SU-DHL-6 (cell line): Measurements from ENCODE around the gene CABCOCO1.

ENCODE experiments used
- H2AFZ ChIP-seq: fragments of 200-600 bp; sonication (generic); 2 replicates; pipeline ENCODE4 v1.6.1; 2014; ENCODE audit warnings: low read depth, mild to moderate bottlenecking, moderate library complexity, mixed read lengths, antibody characterized with exemption, low read length; ENCODE audit not compliant: severe bottlenecking
- H3F3A ChIP-seq: fragments of 200-600 bp; shearing (Covaris generic); 2 replicates; pipeline ENCODE4 v1.6.0; 2016; ENCODE audit warnings: antibody characterized with exemption, mild to moderate bottlenecking; ENCODE audit not compliant: insufficient read depth
- H3K27ac ChIP-seq: fragments of 200-600 bp; sonication (generic); 2 replicates; pipeline ENCODE4 v1.5.1; 2016; ENCODE audit warnings: low read depth, mild to moderate bottlenecking, low read length, moderate library complexity, mixed read lengths
- H3K27me3 ChIP-seq: fragments of 200-600 bp; sonication (generic), shearing (Covaris generic); 2 replicates; pipeline ENCODE4 v1.6.0; 2014; ENCODE audit warnings: mild to moderate bottlenecking, low read length
- H3K36me3 ChIP-seq: fragments of 200-600 bp; sonication (generic); 2 replicates; pipeline ENCODE4 v1.6.1; 2014; ENCODE audit warnings: mild to moderate bottlenecking, low read length, mixed read lengths
- H3K4me2 ChIP-seq: fragments of 300-600, 200-600 bp; shearing (Covaris generic), sonication (generic); 2 replicates; pipeline ENCODE4 v1.6.0; 2014; ENCODE audit warnings: low read length, low read depth, mild to moderate bottlenecking; ENCODE audit not compliant: poor library complexity, severe bottlenecking
- H3K4me3 ChIP-seq: fragments of 200-600 bp; sonication (generic); 2 replicates; pipeline ENCODE4 v1.5.1; 2014; ENCODE audit warnings: antibody characterized with exemption, low read length, mild to moderate bottlenecking, mixed read lengths; ENCODE audit not compliant: insufficient read depth, poor library complexity, severe bottlenecking
- H3K79me2 ChIP-seq: fragments of 200-600 bp; sonication (generic); 2 replicates; pipeline ENCODE4 v1.6.1; 2014; ENCODE audit warnings: mild to moderate bottlenecking, low read length, moderate library complexity; ENCODE audit not compliant: insufficient read depth
- H3K9ac ChIP-seq: fragments of 200-600 bp; sonication (generic); 2 replicates; pipeline ENCODE4 v1.7.0; 2014; ENCODE audit warnings: mild to moderate bottlenecking, low read length
- H3K9me2 ChIP-seq: fragments of 200-600 bp; sonication (generic); replicated peaks from 2 replicates; pipeline ENCODE4 v1.6.1; 2014; ENCODE audit warnings: low read length; ENCODE audit not compliant: insufficient read depth
- H3K9me3 ChIP-seq: fragments of 200-600 bp; sonication (generic); 2 replicates; pipeline ENCODE4 v1.6.1; 2014; ENCODE audit warnings: low read length, mixed read lengths; ENCODE audit not compliant: insufficient read depth
- H4K20me1 ChIP-seq: fragments of 200-600 bp; sonication (generic); 2 replicates; pipeline ENCODE4 v1.6.1; 2014; ENCODE audit warnings: low read depth, mild to moderate bottlenecking, antibody characterized with exemption, low read length, moderate library complexity, mixed read lengths
- EZH2phosphoT487 ChIP-seq: fragments of 200-600 bp; sonication (generic), shearing (Covaris generic); conservative IDR thresholded peaks from 2 replicates; pipeline ENCODE4 v1.6.1; 2018; ENCODE audit warnings: mild to moderate bottlenecking, antibody characterized with exemption, low read length, moderate library complexity, mixed read lengths
- TF ChIP-seq, protein P1 (sequence below): fragments of 200-600 bp; sonication (generic); IDR thresholded peaks from one replicate; pipeline ENCODE4 v1.5.1; 2017; ENCODE audit warnings: antibody characterized with exemption, mild to moderate bottlenecking, low read length, moderate library complexity; ENCODE audit not compliant: insufficient read depth, poor library complexity, severe bottlenecking

Gene CABCOCO1

DNA sequence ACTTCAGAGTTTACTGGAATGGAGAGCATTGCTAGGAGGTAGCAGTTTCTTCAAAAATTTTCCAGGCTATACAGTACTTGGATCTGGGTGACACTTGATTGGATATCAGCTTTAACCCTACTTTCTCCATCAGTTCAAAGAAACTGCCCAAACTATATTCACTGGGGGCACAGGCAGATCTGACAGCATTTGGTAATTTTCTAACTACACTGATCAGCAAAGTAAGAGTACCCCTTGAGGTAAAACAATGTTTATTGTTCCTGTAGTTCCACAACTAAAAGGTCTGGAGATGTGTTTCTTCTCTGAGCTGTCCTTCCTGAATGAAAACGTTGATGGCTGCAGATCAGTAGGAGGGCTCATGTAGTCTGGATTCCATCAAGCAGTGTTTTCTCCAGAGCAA lies 104.2 kb downstream of the CABCOCO1 start:
- H3K4me3 ChIP-seq, result no peak overlapping the region
- no peaks in the 10 kb centered on the region for H3K9me2 ChIP-seq
- no peaks in the 10 kb centered on the region for H3K27me3 ChIP-seq
- H3K4me2 ChIP-seq, result no peak overlapping the region
- H3K79me2 ChIP-seq, result no peaks in the 10 kb centered on the region
- no peak overlapping the region for H2AFZ ChIP-seq
- no peaks in the 10 kb centered on the region for H3F3A ChIP-seq
- no peaks in the 10 kb centered on the region for H4K20me1 ChIP-seq
- no peak overlapping the region for H3K9ac ChIP-seq
- no peak overlapping the region for H3K27ac ChIP-seq
- TF ChIP-seq EZH2phosphoT487, result no peak
- TF ChIP-seq, protein P1, sequence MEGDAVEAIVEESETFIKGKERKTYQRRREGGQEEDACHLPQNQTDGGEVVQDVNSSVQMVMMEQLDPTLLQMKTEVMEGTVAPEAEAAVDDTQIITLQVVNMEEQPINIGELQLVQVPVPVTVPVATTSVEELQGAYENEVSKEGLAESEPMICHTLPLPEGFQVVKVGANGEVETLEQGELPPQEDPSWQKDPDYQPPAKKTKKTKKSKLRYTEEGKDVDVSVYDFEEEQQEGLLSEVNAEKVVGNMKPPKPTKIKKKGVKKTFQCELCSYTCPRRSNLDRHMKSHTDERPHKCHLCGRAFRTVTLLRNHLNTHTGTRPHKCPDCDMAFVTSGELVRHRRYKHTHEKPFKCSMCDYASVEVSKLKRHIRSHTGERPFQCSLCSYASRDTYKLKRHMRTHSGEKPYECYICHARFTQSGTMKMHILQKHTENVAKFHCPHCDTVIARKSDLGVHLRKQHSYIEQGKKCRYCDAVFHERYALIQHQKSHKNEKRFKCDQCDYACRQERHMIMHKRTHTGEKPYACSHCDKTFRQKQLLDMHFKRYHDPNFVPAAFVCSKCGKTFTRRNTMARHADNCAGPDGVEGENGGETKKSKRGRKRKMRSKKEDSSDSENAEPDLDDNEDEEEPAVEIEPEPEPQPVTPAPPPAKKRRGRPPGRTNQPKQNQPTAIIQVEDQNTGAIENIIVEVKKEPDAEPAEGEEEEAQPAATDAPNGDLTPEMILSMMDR, result no peak
- H3K9me3 ChIP-seq, result no peaks in the 10 kb centered on the region
- no peaks in the 10 kb centered on the region for H3K36me3 ChIP-seq

- no peak overlapping the region for H3K4me3 ChIP-seq
- no peaks in the 10 kb centered on the region for H3F3A ChIP-seq
- H3K27me3 ChIP-seq, result no peaks in the 10 kb centered on the region
- H3K9ac ChIP-seq, result no peak overlapping the region
- H3K4me2 ChIP-seq, result no peak overlapping the region
- H4K20me1 ChIP-seq, result no peaks in the 10 kb centered on the region
- no peaks in the 10 kb centered on the region for H3K9me3 ChIP-seq
- no peak overlapping the region for H2AFZ ChIP-seq
- no peak overlapping the region for H3K27ac ChIP-seq
- TF ChIP-seq, protein P1, result no peak
- no peak for TF ChIP-seq EZH2phosphoT487
- H3K79me2 ChIP-seq, result no peaks in the 10 kb centered on the region
- H3K36me3 ChIP-seq, result no peaks in the 10 kb centered on the region
- H3K9me2 ChIP-seq, result no peaks in the 10 kb centered on the region
These were observed 111.3 kb downstream of the CABCOCO1 start for GRCh38 chr10:61774031-61774430.

GRCh38 chr10:61775111-61775510 lies 112.4 kb downstream of the CABCOCO1 start:
- no peak overlapping the region for H2AFZ ChIP-seq
- no peak for TF ChIP-seq EZH2phosphoT487
- TF ChIP-seq, protein P1, result no peak
- no peak overlapping the region for H3K27ac ChIP-seq
- H3K36me3 ChIP-seq, result no peaks in the 10 kb centered on the region
- H3K4me2 ChIP-seq, result no peak overlapping the region
- no peaks in the 10 kb centered on the region for H3K9me2 ChIP-seq
- no peaks in the 10 kb centered on the region for H4K20me1 ChIP-seq
- H3K9me3 ChIP-seq, result no peaks in the 10 kb centered on the region
- no peaks in the 10 kb centered on the region for H3K79me2 ChIP-seq
- no peak overlapping the region for H3K4me3 ChIP-seq
- H3K27me3 ChIP-seq, result no peaks in the 10 kb centered on the region
- no peaks in the 10 kb centered on the region for H3F3A ChIP-seq
- no peak overlapping the region for H3K9ac ChIP-seq
